Astrocyte of the spinal cord (primary cell): ENCODE measurements around the gene RNF186.
A peak's percentile ranks its signal among the peaks of the same experiment; 100 is the strongest.

Experiments used
- DNase-seq: peaks from one replicate; pipeline ENCODE4 v3.0.0; 2011; ENCODE audit warnings: low read depth, low spot score
- H3K4me3 ChIP-seq: 2 replicates; pipeline ENCODE4 v1.5.1; 2011; ENCODE audit warnings: low read depth, mild to moderate bottlenecking, low read length, moderate library complexity
- in situ Hi-C: cut with HindIII; loops from 2 replicates; pipeline ENCODE4 v1.10.0; 2017; ENCODE audit warnings: low sequenced_read_pairs
- TF ChIP-seq, protein P1 (sequence below): IDR thresholded peaks from 2 replicates; pipeline ENCODE4 v1.5.1; 2012; ENCODE audit warnings: low read depth, mild to moderate bottlenecking, low read length, inconsistent platforms

Gene RNF186

DNA sequence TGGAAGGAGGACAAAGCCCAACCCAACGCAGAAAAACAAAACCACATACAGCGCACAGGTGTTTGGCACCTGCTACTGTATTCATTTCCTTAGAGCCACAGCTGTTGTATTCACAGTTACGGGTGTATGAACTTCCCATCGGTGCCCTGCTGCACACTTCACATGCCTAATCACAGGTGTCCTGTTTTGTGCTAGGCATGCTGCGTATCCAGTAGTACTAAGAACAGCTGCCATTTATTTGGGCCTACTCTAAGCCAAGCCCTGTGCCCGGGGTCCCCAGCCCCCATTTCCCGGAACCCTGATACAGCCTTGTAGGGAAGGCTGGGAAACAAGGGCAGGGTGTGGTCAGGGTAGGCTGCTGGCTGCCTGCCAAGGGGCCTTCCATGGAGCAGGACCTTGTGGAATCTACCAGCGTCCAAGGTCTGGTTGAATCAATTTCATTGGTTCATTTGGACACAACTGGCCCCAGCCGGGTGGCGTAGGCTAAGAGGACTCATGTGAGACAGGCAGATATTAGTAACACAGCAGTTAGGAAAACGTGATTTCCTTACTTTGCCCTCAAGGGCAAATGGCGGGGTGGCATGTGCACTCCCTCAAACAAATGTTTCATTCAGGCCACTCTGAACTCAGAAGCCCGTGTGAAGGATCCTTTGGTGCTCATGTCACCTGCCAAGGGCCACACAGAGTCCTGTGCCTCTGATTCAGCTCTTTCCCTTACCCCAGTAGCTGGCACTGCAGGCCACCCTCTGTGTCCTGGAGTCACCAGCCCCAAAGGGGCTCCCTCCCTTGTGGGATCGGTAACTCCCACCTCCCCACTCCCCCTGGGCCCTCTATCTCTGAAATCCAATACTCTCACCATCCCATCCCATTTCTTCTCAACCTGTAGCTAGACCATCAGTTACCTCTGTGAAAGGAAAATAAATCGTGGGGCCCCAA is 986 bp upstream of the RNF186 start:
- TF ChIP-seq, protein P1, sequence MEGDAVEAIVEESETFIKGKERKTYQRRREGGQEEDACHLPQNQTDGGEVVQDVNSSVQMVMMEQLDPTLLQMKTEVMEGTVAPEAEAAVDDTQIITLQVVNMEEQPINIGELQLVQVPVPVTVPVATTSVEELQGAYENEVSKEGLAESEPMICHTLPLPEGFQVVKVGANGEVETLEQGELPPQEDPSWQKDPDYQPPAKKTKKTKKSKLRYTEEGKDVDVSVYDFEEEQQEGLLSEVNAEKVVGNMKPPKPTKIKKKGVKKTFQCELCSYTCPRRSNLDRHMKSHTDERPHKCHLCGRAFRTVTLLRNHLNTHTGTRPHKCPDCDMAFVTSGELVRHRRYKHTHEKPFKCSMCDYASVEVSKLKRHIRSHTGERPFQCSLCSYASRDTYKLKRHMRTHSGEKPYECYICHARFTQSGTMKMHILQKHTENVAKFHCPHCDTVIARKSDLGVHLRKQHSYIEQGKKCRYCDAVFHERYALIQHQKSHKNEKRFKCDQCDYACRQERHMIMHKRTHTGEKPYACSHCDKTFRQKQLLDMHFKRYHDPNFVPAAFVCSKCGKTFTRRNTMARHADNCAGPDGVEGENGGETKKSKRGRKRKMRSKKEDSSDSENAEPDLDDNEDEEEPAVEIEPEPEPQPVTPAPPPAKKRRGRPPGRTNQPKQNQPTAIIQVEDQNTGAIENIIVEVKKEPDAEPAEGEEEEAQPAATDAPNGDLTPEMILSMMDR = no peak
- no peak overlapping the region for H3K4me3 ChIP-seq
- in situ Hi-C loops = no loop called here
- DNase-seq = no peak

DNA sequence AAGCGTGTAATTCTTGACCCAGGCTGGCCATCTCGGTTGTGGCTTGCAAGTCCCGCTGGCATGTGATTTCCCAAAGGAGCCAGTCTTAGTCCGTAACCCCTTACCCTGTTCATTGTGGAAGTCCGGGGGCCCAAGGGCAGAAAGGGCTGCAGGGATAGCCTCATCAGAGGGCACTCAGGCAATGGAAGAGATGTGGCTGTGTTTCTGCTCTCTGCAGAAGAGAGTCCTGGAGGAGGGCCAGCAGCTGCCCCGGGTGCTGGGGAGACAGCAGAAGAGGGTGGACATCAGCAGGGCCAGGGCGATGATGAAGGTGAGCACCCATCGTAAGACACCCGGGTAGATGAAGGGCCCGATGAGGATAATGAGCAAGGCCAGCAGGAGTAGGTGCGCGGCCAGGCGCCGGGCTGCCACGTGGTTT is 830 bp downstream of the RNF186 start:
- no peak overlapping the region for H3K4me3 ChIP-seq
- TF ChIP-seq, protein P1 = no peak
- in situ Hi-C loops = no loop called here
- no peak for DNase-seq

GRCh38 chr1:19813643-19813960 is 1.5 kb downstream of the RNF186 start:
- in situ Hi-C loops = no loop called here
- DNase-seq = no peak
- no peak overlapping the region for H3K4me3 ChIP-seq
- TF ChIP-seq, protein P1 = no peak

GRCh38 chr1:19812875-19813642 is 2.0 kb downstream of the RNF186 start:
- no peak overlapping the region for H3K4me3 ChIP-seq
- in situ Hi-C loops = no loop called here
- TF ChIP-seq, protein P1 = no peak
- no peak for DNase-seq

DNA sequence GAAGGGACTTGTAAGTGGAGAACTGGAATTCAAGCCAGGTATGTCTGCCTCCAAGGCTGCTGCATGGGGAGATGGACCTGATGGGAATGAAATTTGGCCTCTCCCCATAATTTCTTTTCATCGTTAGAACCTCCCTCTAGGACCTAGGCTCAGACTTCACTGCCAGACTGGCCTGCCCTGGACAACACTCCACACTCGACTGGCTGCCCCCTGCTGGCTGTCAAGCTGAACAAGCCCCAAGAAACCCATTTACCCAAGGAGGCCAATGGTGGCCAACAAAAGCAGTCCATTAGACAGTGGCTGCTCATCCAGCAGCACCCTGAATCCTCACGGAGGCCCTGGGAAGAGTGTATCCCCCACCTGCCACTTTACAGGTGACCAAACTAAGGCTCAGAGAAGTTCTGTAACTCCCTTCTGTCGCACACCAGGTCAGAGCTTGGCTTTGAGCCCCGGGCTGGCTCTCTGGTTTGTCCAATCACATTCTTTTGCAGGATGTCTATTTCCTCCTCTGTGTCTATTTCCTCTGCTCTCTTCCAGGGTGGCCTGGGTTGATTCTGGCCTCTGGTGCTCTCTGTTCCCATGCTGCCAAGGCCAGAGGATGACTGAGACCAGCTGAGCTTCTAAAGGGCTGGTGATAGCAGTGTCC is 3.8 kb downstream of the RNF186 start:
- in situ Hi-C loops = no loop called here
- peak; percentile 42 for DNase-seq
- H3K4me3 ChIP-seq = no peak overlapping the region
- TF ChIP-seq, protein P1 = peak; percentile 64

- TF ChIP-seq, protein P1 = no peak
- in situ Hi-C loops = no loop called here
These were observed 5.9 kb downstream of the RNF186 start for GRCh38 chr1:19809044-19809750.

More at GRCh38 chr1:19809044-19809750, 5.9 kb downstream of the RNF186 start:
- DNase-seq = no peak
- no peak overlapping the region for H3K4me3 ChIP-seq
